Activated CD8-positive, alpha-beta memory T cell treated with anti-CD3 and anti-CD28 coated beads for 4 hours (primary cell): Measurements from ENCODE around the gene OMA1.

ENCODE experiments used
- DNase-seq, 2 donors: peaks; one replicate each; pipeline ENCODE4 v3.0.0-alpha.2; 2020; ENCODE audit warnings: low read depth in 2 of 2

The OMA1 gene

GRCh38 chr1:58431901-58432620 is 114.5 kb downstream of the OMA1 start:
- DNase-seq: no peak
